GM18861 (cell line): ENCODE data around the gene UBAP2L.
"Not testable (repeated sequence)": the region's sequence is repeated elsewhere in the genome, so short reads cannot be mapped to it uniquely, and the experiment has no call there.

ENCODE experiments used
- ATAC-seq: cut with Tn5 transposase; IDR thresholded peaks from one replicate; pipeline ENCODE4 v1.9.1; 2021; ENCODE audit not compliant: unreplicated experiment

The UBAP2L gene

GRCh38 chr1:154241703-154242351, 21.1 kb downstream of the UBAP2L start:
- no peak for ATAC-seq

GRCh38 chr1:154253671-154254070, 32.9 kb downstream of the UBAP2L start:
- no peak for ATAC-seq

- ATAC-seq: no peak
These were observed 35.9 kb downstream of the UBAP2L start for GRCh38 chr1:154256686-154257085.

GRCh38 chr1:154258784-154259183, 38.0 kb downstream of the UBAP2L start:
- no peak for ATAC-seq

GRCh38 chr1:154260127-154260526, 39.4 kb downstream of the UBAP2L start:
- ATAC-seq: no peak

GRCh38 chr1:154263465-154264332, 42.9 kb downstream of the UBAP2L start:
- no peak for ATAC-seq

GRCh38 chr1:154264454-154264853, 43.7 kb downstream of the UBAP2L start:
- ATAC-seq: no peak

GRCh38 chr1:154265586-154265985, 44.8 kb downstream of the UBAP2L start:
- ATAC-seq: no peak

GRCh38 chr1:154270833-154271232, 50.1 kb downstream of the UBAP2L start:
- no peak for ATAC-seq

GRCh38 chr1:154272217-154272998, 51.7 kb downstream of the UBAP2L start, which contains the start of gene HAX1:
Gene HAX1, plus strand, starts transcription at chr1:154272629. Its CDS starts 95 bp downstream, at chr1:154272724.
- peak; percentile 77 for ATAC-seq

- ATAC-seq: no peak
These were observed 52.3 kb downstream of the UBAP2L start for GRCh38 chr1:154272999-154273563.

- ATAC-seq: no peak
These were observed 56.0 kb downstream of the UBAP2L start for GRCh38 chr1:154276797-154277196.

- not testable (repeated sequence) for ATAC-seq
These were observed 66.8 kb downstream of the UBAP2L start for GRCh38 chr1:154287591-154287990.

- no peak for ATAC-seq
These were observed 67.9 kb downstream of the UBAP2L start for GRCh38 chr1:154288661-154289060.

- ATAC-seq: no peak
These were observed 70.2 kb downstream of the UBAP2L start for GRCh38 chr1:154290921-154291320.

- no peak for ATAC-seq
These were observed 74.9 kb downstream of the UBAP2L start for GRCh38 chr1:154295408-154296235.

- ATAC-seq: no peak
These were observed 80.8 kb downstream of the UBAP2L start for GRCh38 chr1:154301582-154301981.

GRCh38 chr1:154304664-154305337, 84.0 kb downstream of the UBAP2L start:
- no peak for ATAC-seq

- ATAC-seq: no peak
These were observed 85.4 kb downstream of the UBAP2L start for GRCh38 chr1:154306151-154306550.
